Endothelial cell of umbilical vein (primary cell): ENCODE measurements around the gene PM20D2. TPM values are rescaled to one million over a fixed set of nuclear protein-coding genes. Genes with fewer than 3 reads are reported as not detected.

Experiments used
- BruUV-seq: library from RNA; stranded (reverse); fragments of 400-500 nt; replicated peaks from 2 replicates; lab custom pipeline; 2021; lab: Mats Ljungman, UMichigan
- CTCF ChIA-PET: fragments of 300-600, 350-600 bp; sonication (Branson Sonifier 250); formaldehyde crosslinking; loops from one replicate; lab custom pipeline; 2021; ENCODE audit warnings: antibody characterized with exemption, inconsistent platforms; lab: Charles Lee
- POLR2A ChIA-PET: fragments of 300-600, 350-600 bp; sonication (Branson Sonifier 250); formaldehyde crosslinking; loops from one replicate; lab custom pipeline; 2021; ENCODE audit warnings: antibody characterized with exemption, inconsistent platforms; lab: Charles Lee
- DNase-seq: peaks from one replicate; pipeline ENCODE4 v3.0.0-alpha.2; 2011; ENCODE audit warnings: low read depth, low spot score
- FAIRE-seq: peaks from 2 replicates; lab custom pipeline; 2011; peaks lifted over from hg19 to GRCh38; lab: Jason Lieb, UNC
- H2AFZ ChIP-seq: 2 replicates; pipeline ENCODE4 v1.6.0; 2012; ENCODE audit warnings: low read depth, low read length, control low read depth, inconsistent platforms
- H3K27ac ChIP-seq: 2 replicates; pipeline ENCODE4 v1.5.1; 2011; ENCODE audit warnings: low read depth, mild to moderate bottlenecking, control low read depth, low read length, moderate library complexity; ENCODE audit not compliant: insufficient read depth
- H3K27me3 ChIP-seq, 2 experiments: 2 replicates each; pipeline versions ENCODE4 v1.6.0 to v1.6.1; 2011; ENCODE audit warnings: low read length in 2 of 2, mixed read lengths in 1 of 2; ENCODE audit not compliant: control insufficient read depth in 2 of 2, insufficient read depth in 2 of 2
- H3K36me3 ChIP-seq, 2 experiments: 2 replicates in 1 of 2; 3 replicates in 1 of 2; pipeline ENCODE4 v1.5.1; 2011; ENCODE audit warnings: low read length in 2 of 2, mild to moderate bottlenecking in 1 of 2, moderate library complexity in 1 of 2; ENCODE audit not compliant: control insufficient read depth in 2 of 2, insufficient read depth in 2 of 2; ENCODE audit errors: extremely low read depth in 1 of 2
- H3K4me1 ChIP-seq: 3 replicates; pipeline ENCODE4 v1.5.1; 2011; ENCODE audit warnings: mild to moderate bottlenecking, low read length; ENCODE audit not compliant: control insufficient read depth, insufficient read depth; ENCODE audit errors: extremely low read depth
- H3K4me2 ChIP-seq: 2 replicates; pipeline ENCODE4 v1.6.1; 2011; ENCODE audit warnings: low read length, control low read depth, mixed read lengths; ENCODE audit not compliant: insufficient read depth
- H3K4me3 ChIP-seq, 3 experiments: fragments of 200-600 bp in 1 of 3; sonication (generic), shearing (Covaris generic) in 1 of 3; replicated peaks in 1 of 3; 2 replicates each; pipeline ENCODE4 v1.5.1; 2011 to 2016; ENCODE audit warnings: control low read depth in 3 of 3, low read length in 3 of 3, mild to moderate bottlenecking in 2 of 3, inconsistent platforms in 1 of 3, low read depth in 1 of 3, moderate library complexity in 1 of 3; ENCODE audit not compliant: insufficient read depth in 1 of 3
- H3K79me2 ChIP-seq: 2 replicates; pipeline ENCODE4 v1.6.0; 2012; ENCODE audit warnings: low read length, inconsistent platforms; ENCODE audit not compliant: control insufficient read depth, insufficient read depth
- H3K9ac ChIP-seq: replicated peaks from 2 replicates; pipeline ENCODE3; 2011; ENCODE audit warnings: low read length, control low read depth; ENCODE audit not compliant: insufficient read depth; ENCODE audit errors: extremely low read depth
- H3K9me1 ChIP-seq: replicated peaks from 3 replicates; pipeline ENCODE4 v1.6.0; 2011; ENCODE audit warnings: mild to moderate bottlenecking, low read length; ENCODE audit not compliant: control insufficient read depth, insufficient read depth; ENCODE audit errors: extremely low read depth
- H3K9me3 ChIP-seq: replicated peaks from 2 replicates; pipeline ENCODE4 v1.5.1; 2012; ENCODE audit warnings: low read length, inconsistent platforms; ENCODE audit not compliant: control insufficient read depth, insufficient read depth
- H4K20me1 ChIP-seq: replicated peaks from 2 replicates; pipeline ENCODE3; 2011; ENCODE audit warnings: mild to moderate bottlenecking, low read length; ENCODE audit not compliant: control insufficient read depth, insufficient read depth; ENCODE audit errors: extremely low read depth
- EZH2 ChIP-seq: IDR thresholded peaks from 2 replicates; pipeline ENCODE4 v1.6.1; 2012; ENCODE audit warnings: borderline replicate concordance, low read depth, mild to moderate bottlenecking, moderate library complexity, low read length, inconsistent platforms; ENCODE audit not compliant: severe bottlenecking
- FOS ChIP-seq: IDR thresholded peaks from 2 replicates; pipeline ENCODE4 v1.6.1; 2011; ENCODE audit warnings: mild to moderate bottlenecking, low read length, moderate library complexity, borderline replicate concordance; ENCODE audit not compliant: insufficient read depth
- GATA2 ChIP-seq: IDR thresholded peaks from 2 replicates; pipeline ENCODE4 v1.7.0; 2011; ENCODE audit warnings: low read depth, mild to moderate bottlenecking, moderate library complexity, mixed read lengths, low read length; ENCODE audit not compliant: insufficient read length, insufficient read depth
- JUN ChIP-seq: IDR thresholded peaks from 2 replicates; pipeline ENCODE4 v1.6.1; 2011; ENCODE audit warnings: borderline replicate concordance, low read depth; ENCODE audit not compliant: insufficient read length, insufficient read depth
- MAX ChIP-seq: IDR thresholded peaks from 2 replicates; pipeline ENCODE4 v1.6.1; 2011; ENCODE audit not compliant: insufficient read depth, insufficient read length
- MYC ChIP-seq: IDR thresholded peaks from one replicate; pipeline ENCODE4 v1.6.1; 2011; ENCODE audit warnings: mild to moderate bottlenecking, low read depth, low read length
- POLR2A ChIP-seq: IDR thresholded peaks from 2 replicates; pipeline ENCODE4 v1.6.1; 2012; ENCODE audit warnings: low read depth, mild to moderate bottlenecking, control low read depth, low read length
- POLR2AphosphoS5 ChIP-seq: IDR thresholded peaks from 2 replicates; pipeline ENCODE4 v1.6.1; 2012; ENCODE audit warnings: low read depth, mild to moderate bottlenecking, control low read depth, low read length, moderate library complexity; ENCODE audit not compliant: insufficient read depth
- dilution Hi-C: fragments of 300-500 bp; cut with MboI; formaldehyde crosslinking; loops from one replicate; pipeline ENCODE4 v1.15.0; 2019; ENCODE audit warnings: low sequenced_read_pairs; ENCODE audit not compliant: extremely low pct_ligation_motif_present
- intact Hi-C: fragments of 100-400 bp; cut with micrococcal nuclease; formaldehyde crosslinking; loops from one replicate; pipeline ENCODE4 v1.10.0; 2022
- polyA plus RNA-seq, 4 experiments: library from polyadenylated mRNA; depleted of rRNA in 3 of 4; stranded (reverse) in 3 of 4; unstranded in 1 of 4; fragments of >200 nt; gene quantifications; 2 replicates each; pipeline versions ENCODE4 v1.2.1 to v1.2.3, GENCODE V29; 2011 to 2012; ENCODE audit warnings: missing spikeins in 1 of 4
- total RNA-seq: library from RNA; stranded (reverse); gene quantifications from 2 replicates; pipeline ENCODE4 v1.2.3, GENCODE V29; 2021
- TF ChIP-seq, protein P1 (sequence below), 2 donors: IDR thresholded peaks; 1 replicate in 1 of 2; 2 replicates in 1 of 2; pipeline ENCODE4 v1.5.1; 2011; ENCODE audit warnings: low read length in 2 of 2, mild to moderate bottlenecking in 2 of 2, moderate library complexity in 2 of 2, control low read depth in 1 of 2, inconsistent platforms in 1 of 2, low read depth in 1 of 2; ENCODE audit not compliant: insufficient read depth in 1 of 2; ENCODE audit errors: extremely low read depth in 1 of 2

The PM20D2 gene
- total and polyA plus RNA-seq, 2 donors (not counting 3 experiments of a cell fraction or from before 2014, with no cell fraction given): 3.0 to 10.9 TPM

DNA sequence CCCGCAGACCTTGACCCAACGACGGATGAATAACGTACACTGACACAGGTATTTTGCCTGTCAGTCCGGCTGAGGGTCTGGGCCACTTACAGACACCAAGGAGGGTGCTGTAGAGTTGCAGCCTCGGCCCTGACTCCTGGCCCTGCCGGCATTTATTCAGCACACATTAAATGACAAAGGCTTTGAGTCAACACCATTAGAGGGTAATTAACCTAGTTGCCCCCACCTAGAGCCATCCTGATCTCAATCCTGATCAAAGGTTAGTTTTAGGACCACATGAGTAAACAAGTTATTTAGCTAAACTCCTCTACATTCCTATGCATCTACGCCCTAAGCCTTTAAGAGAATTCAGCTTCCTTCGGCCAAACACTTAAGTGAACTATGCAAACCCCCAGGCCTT is 11.9 kb upstream of the PM20D2 start:
- FAIRE-seq: no peak
- dilution Hi-C loops: no loop called here
- H3K27ac ChIP-seq: no peak overlapping the region
- no peaks in the 10 kb centered on the region for H3K9me3 ChIP-seq
- H3K9ac ChIP-seq: no peak overlapping the region
- no peak for DNase-seq
- H3K9me1 ChIP-seq: no peaks in the 10 kb centered on the region
- no peaks in the 10 kb centered on the region for H4K20me1 ChIP-seq
- no peaks in the 10 kb centered on the region for H3K79me2 ChIP-seq
- no peaks in the 10 kb centered on the region for H3K4me1 ChIP-seq
- ChIA-PET CTCF (interaction anchor here (0.8 kb wide), 1 partner anchor 11 kb away, joined by 3 read pairs; no protein-coding TSS in a partner anchor), POLR2A (interaction anchor here (1.3 kb wide), 1 partner anchor 54 kb away, joined by 3 read pairs; the partner anchor contains the start of gene PNRC1)
- H3K4me3 ChIP-seq: no peak overlapping the region
- H3K4me2 ChIP-seq: no peak overlapping the region
- no peaks in the 10 kb centered on the region for H3K36me3 ChIP-seq
- no peak overlapping the region for H2AFZ ChIP-seq
- H3K27me3 ChIP-seq: peaks cover 0 to 4% of the 10 kb centered on the region in 2 experiments
- intact Hi-C loops: no loop called here
- TF ChIP-seq POLR2AphosphoS5: no peak
- TF ChIP-seq, protein P1, sequence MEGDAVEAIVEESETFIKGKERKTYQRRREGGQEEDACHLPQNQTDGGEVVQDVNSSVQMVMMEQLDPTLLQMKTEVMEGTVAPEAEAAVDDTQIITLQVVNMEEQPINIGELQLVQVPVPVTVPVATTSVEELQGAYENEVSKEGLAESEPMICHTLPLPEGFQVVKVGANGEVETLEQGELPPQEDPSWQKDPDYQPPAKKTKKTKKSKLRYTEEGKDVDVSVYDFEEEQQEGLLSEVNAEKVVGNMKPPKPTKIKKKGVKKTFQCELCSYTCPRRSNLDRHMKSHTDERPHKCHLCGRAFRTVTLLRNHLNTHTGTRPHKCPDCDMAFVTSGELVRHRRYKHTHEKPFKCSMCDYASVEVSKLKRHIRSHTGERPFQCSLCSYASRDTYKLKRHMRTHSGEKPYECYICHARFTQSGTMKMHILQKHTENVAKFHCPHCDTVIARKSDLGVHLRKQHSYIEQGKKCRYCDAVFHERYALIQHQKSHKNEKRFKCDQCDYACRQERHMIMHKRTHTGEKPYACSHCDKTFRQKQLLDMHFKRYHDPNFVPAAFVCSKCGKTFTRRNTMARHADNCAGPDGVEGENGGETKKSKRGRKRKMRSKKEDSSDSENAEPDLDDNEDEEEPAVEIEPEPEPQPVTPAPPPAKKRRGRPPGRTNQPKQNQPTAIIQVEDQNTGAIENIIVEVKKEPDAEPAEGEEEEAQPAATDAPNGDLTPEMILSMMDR (IDR thresholded peaks at IDR 0.05; ENCODE audit: extremely low read depth in 1 of 2, insufficient read depth in 1 of 2, low read depth in 1 of 2, low read length in 2 of 2): no peak
- no peak for TF ChIP-seq JUN
- TF ChIP-seq POLR2A: no peak
- no peak for TF ChIP-seq FOS
- TF ChIP-seq GATA2: no peak
- TF ChIP-seq MAX: no peak
- TF ChIP-seq MYC: no peak
- TF ChIP-seq EZH2: no peak
- no TSS peak for BruUV-seq
